Measurements from ENCODE around the gene PLA2G4F. TPM values are rescaled to one million over a fixed set of nuclear protein-coding genes. Genes with fewer than 3 reads are reported as not detected.

Gene PLA2G4F
- total RNA-seq, 1 donor from 2014 or later = not detected

DNA sequence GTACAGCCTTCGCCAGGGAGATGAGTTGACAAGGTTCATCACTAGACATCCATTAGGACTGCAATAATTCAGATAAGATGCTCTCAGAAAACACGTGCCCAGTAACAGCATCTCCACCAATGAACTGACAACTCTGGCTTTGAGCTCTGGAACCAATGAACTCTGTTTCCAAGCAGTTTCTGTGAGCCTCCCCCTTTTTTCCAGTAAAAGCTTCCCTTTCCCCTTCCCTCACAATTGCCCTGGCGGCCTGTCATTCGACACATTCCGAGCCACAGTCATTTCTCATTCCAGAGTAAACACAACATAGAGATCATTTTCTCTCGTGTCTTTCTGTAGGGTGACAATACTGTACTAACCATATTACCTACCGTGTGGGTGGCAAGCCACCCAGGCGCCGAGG lies 65.7 kb downstream of the PLA2G4F start:
- Mint-ChIP-seq H3K36me3 (ENCODE audit: unreplicated experiment) (no peaks in the 10 kb centered on the region), H3K4me3 (ENCODE audit: unreplicated experiment) (no peak overlapping the region), H3K27me3 (ENCODE audit: unreplicated experiment) (peaks cover 21% of the 10 kb centered on the region), H3K4me1 (ENCODE audit: unreplicated experiment) (no peaks in the 10 kb centered on the region), H3K27ac (ENCODE audit: unreplicated experiment) (no peak overlapping the region), H3K9me3 (ENCODE audit: unreplicated experiment) (no peaks in the 10 kb centered on the region)
- no peak for DNase-seq (ENCODE audit: extremely low spot score, unreplicated experiment)
- TF ChIP-seq, protein P1, sequence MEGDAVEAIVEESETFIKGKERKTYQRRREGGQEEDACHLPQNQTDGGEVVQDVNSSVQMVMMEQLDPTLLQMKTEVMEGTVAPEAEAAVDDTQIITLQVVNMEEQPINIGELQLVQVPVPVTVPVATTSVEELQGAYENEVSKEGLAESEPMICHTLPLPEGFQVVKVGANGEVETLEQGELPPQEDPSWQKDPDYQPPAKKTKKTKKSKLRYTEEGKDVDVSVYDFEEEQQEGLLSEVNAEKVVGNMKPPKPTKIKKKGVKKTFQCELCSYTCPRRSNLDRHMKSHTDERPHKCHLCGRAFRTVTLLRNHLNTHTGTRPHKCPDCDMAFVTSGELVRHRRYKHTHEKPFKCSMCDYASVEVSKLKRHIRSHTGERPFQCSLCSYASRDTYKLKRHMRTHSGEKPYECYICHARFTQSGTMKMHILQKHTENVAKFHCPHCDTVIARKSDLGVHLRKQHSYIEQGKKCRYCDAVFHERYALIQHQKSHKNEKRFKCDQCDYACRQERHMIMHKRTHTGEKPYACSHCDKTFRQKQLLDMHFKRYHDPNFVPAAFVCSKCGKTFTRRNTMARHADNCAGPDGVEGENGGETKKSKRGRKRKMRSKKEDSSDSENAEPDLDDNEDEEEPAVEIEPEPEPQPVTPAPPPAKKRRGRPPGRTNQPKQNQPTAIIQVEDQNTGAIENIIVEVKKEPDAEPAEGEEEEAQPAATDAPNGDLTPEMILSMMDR (IDR thresholded peaks at IDR 0.05) = no peak

DNA sequence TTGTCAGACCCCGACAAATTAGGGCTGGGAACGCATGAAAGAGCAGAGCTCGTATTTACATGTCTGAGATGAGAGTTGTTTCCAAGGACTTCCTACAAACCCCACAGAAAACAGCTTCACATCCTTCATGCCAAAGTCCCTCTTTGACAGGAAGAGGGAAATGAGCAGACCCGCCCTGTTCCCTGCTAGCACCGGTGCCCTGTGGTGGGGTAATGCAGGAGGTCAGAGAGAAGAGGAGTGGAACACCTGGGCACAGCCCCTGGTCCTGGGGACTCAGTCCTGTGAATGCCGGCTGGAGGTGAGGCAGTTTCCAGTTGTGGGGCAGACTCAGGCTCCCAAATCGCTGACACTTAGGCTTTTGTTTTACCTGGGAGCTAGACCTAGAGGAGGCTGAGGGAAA lies 66.1 kb downstream of the PLA2G4F start:
- H3K4me3 Mint-ChIP-seq (ENCODE audit: unreplicated experiment) = no peak overlapping the region
- H3K9me3 Mint-ChIP-seq (ENCODE audit: unreplicated experiment) = no peaks in the 10 kb centered on the region

DNA sequence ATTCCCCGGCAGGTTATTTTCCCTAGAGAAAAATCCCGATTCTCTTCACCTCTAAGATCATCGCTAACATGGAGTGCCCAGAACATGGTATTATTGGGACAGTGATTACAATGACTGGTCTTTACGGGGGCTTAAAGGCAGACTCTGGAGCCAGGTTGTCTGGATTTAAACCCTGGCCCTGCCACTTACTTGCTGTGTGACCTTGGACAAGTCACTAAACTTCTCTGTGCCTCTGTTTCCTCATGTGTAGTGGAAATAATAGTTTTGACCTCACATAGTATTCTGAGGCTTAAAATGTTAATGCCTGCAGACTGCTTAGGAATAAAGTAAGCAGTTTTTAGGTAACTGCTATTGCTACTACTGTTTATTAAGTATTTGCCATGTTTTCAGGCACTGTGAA lies 66.5 kb downstream of the PLA2G4F start:
- no peaks in the 10 kb centered on the region for H3K36me3 Mint-ChIP-seq (ENCODE audit: unreplicated experiment)
- H3K9me3 Mint-ChIP-seq (ENCODE audit: unreplicated experiment) = no peaks in the 10 kb centered on the region
- no peaks in the 10 kb centered on the region for H3K4me1 Mint-ChIP-seq (ENCODE audit: unreplicated experiment)
- H3K4me3 Mint-ChIP-seq (ENCODE audit: unreplicated experiment) = no peak overlapping the region
- H3K27ac Mint-ChIP-seq (ENCODE audit: unreplicated experiment) = no peak overlapping the region
- TF ChIP-seq, protein P1 (IDR thresholded peaks at IDR 0.05) = no peak
- peaks cover 27% of the 10 kb centered on the region for H3K27me3 Mint-ChIP-seq (ENCODE audit: unreplicated experiment)
- DNase-seq (ENCODE audit: extremely low spot score, unreplicated experiment) = no peak

More for the DNA sequence above, 66.1 kb downstream of the PLA2G4F start:
- Mint-ChIP-seq H3K27me3 (ENCODE audit: unreplicated experiment) (peaks cover 22% of the 10 kb centered on the region), H3K36me3 (ENCODE audit: unreplicated experiment) (no peaks in the 10 kb centered on the region), H3K27ac (ENCODE audit: unreplicated experiment) (no peak overlapping the region), H3K4me1 (ENCODE audit: unreplicated experiment) (no peaks in the 10 kb centered on the region)
- TF ChIP-seq, protein P1 (IDR thresholded peaks at IDR 0.05) = no peak
- DNase-seq (ENCODE audit: extremely low spot score, unreplicated experiment) = no peak

Small RNA genes within 50 kb of the gene (microRNA-seq; reads per million reads assigned to microRNA genes)
- 38.4 reads per million, percentile 40 among the genes with 10 or more reads in this experiment for gene MIR627 (ENCODE audit: unreplicated experiment)

Other genes with a start within 250 kb of the PLA2G4F start
- gene EHD4, start 184.1 kb downstream of the PLA2G4F start, total RNA-seq = 20.9 and 21.7 TPM in 2 replicates
- gene PLA2G4E, start 135.6 kb downstream of the PLA2G4F start, total RNA-seq = not detected in 2 replicates
- not detected in 2 replicates for gene PLA2G4D, start 62.1 kb downstream of the PLA2G4F start, total RNA-seq
- gene VPS39, start 51.7 kb upstream of the PLA2G4F start, total RNA-seq = 79.3 and 81.7 TPM in 2 replicates
- gene GANC, start 116.6 kb upstream of the PLA2G4F start, total RNA-seq = 34.0 and 37.4 TPM in 2 replicates
- 44.8 and 46.7 TPM in 2 replicates for gene TMEM87A, start 116.8 kb upstream of the PLA2G4F start, total RNA-seq
- gene CAPN3, start 202.9 kb upstream of the PLA2G4F start, total RNA-seq = 5.1 and 5.6 TPM in 2 replicates